NCI-H2107 treated with DMSO at 0.1 percent for 48 hours (cell line): Measurements from ENCODE around the gene GDF11.
"Not testable (repeated sequence)": the region's sequence is repeated elsewhere in the genome, so short reads cannot be mapped to it uniquely, and the experiment has no call there.

Experiments
- DNase-seq: peaks from one replicate; lab custom pipeline; 2025; ENCODE audit not compliant: unreplicated experiment; lab: John Stamatoyannopoulos, UW

The GDF11 gene

GRCh38 chr12:55738123-55739024 is 4.5 kb upstream of the GDF11 start:
- DNase-seq, result peak; percentile 59

- DNase-seq, result no peak
These were observed 3.9 kb upstream of the GDF11 start for GRCh38 chr12:55739025-55739378.

- no peak for DNase-seq
These were observed 816 bp upstream of the GDF11 start for GRCh38 chr12:55741931-55742680.

- no peak for DNase-seq
These were observed 751 bp downstream of the GDF11 start for GRCh38 chr12:55743406-55744339.

- DNase-seq, result peak; percentile 60
These were observed 1.6 kb downstream of the GDF11 start for GRCh38 chr12:55744340-55745030.

- peak; percentile 83 for DNase-seq
These were observed 2.6 kb downstream of the GDF11 start for GRCh38 chr12:55745361-55746173.

GRCh38 chr12:55746174-55746912 is 3.4 kb downstream of the GDF11 start:
- no peak for DNase-seq

GRCh38 chr12:55746913-55747231 is 4.0 kb downstream of the GDF11 start:
- DNase-seq, result no peak

GRCh38 chr12:55748230-55748993 is 5.5 kb downstream of the GDF11 start:
- DNase-seq, result no peak

GRCh38 chr12:55755246-55755645 is 12.3 kb downstream of the GDF11 start:
- no peak for DNase-seq

- DNase-seq, result no peak
These were observed 14.8 kb downstream of the GDF11 start for GRCh38 chr12:55757701-55758100.

- not testable (repeated sequence) for DNase-seq
These were observed 15.7 kb downstream of the GDF11 start for GRCh38 chr12:55758575-55758974.

GRCh38 chr12:55760663-55761062 is 17.7 kb downstream of the GDF11 start:
- DNase-seq, result no peak

- DNase-seq, result peak; percentile 15
These were observed 19.7 kb downstream of the GDF11 start for GRCh38 chr12:55762646-55763045.

GRCh38 chr12:55765736-55766290 is 22.9 kb downstream of the GDF11 start:
- DNase-seq, result peak; percentile 38

GRCh38 chr12:55767156-55767555 is 24.2 kb downstream of the GDF11 start:
- DNase-seq, result no peak

GRCh38 chr12:55771736-55772135 is 28.8 kb downstream of the GDF11 start:
- no peak for DNase-seq

GRCh38 chr12:55777856-55778255 is 34.9 kb downstream of the GDF11 start:
- DNase-seq, result no peak
